GM19035 (cell line): Measurements from ENCODE around the gene ALOX5.
"Not testable (repeated sequence)": the region's sequence is repeated elsewhere in the genome, so short reads cannot be mapped to it uniquely, and the experiment has no call there.

Experiments used
- ATAC-seq: cut with Tn5 transposase; IDR thresholded peaks from one replicate; pipeline ENCODE4 v1.9.1; 2021; ENCODE audit not compliant: unreplicated experiment

The ALOX5 gene

GRCh38 chr10:45461034-45461433, 87.0 kb downstream of the ALOX5 start:
- peak; percentile 76 for ATAC-seq

GRCh38 chr10:45463244-45464116, 89.5 kb downstream of the ALOX5 start:
- ATAC-seq, result no peak

- ATAC-seq, result peak; percentile 44
Observed at GRCh38 chr10:45464958-45465567, 91.0 kb downstream of the ALOX5 start.

DNA sequence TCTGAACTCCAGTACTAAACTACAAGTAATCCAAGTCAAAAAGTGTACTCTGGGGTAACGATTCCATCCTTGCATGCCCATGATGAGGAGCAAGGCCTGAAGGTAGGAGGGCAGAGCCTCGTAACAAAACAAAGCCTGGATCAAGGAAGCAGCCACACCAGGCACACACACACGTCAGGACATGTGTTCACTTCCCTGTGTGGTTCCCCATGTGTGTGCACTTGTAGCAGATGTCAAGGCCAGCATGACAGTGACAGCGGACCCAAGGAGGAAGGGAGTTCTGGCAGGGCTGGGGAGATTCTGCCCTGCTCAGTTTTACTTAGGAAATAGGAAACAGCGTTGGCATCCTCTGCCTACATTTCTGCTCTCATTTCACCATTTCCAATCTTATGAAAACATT, 92.8 kb downstream of the ALOX5 start:
- ATAC-seq, result no peak

DNA sequence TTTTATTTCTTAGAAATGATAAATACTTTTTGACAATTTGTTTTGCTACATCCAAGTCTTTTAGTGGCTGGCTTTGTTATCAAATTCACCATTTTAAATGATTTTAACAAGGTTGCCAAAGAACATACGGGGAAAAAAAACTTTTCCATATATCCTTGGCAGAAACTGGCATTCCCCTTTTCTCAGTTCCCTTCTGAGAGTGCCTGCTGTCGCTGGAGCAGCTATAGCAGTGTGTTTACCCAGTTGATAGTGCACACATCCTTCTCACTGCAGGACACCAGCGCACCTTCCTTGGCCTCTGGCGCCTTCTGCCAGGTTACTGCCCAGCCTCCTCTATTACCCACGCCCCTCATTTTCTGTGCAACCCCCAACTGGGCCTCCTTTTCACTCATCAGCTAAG, 94.1 kb downstream of the ALOX5 start:
- ATAC-seq, result no peak

DNA sequence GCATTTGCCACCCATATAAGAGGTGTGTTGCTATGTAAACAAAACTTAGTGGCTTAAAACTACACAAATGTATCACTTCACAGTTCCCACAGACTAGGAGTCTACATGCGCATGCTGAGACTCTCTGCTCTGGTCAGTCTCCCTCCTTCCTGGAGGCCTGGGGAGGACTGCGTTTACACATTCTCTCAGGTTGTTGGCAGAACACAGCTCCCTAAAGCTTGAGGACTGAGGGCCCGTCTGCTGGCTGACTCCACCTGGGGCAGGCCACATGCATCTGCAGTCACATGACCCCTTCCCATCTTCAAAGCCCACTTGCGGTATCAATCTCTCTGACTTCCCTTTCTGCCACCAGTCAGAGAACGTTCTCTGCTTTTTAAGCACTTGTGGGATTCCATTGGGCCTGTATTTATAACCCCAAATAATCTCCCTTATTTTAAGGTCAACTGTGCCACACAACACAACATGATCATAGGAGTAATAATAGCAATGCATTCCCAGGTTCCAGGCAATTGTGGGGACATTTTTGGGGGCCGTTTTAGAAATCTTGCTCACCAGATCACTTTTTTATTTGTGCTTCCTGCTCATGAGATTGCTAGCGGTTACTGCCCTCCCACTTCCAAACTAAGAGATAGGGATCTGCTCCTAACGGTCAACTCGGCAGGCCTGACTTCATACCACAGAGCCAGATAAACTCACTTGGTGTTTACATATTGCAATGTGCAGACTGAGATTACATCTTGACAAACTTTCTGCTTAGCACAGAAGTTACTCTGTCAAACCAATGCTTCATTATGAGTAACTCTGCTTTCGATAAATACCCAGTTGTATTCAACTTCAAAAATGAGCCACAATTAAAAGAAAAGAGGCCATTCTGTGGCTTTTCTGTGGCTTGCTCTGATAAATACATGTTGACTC, 96.3 kb downstream of the ALOX5 start:
- ATAC-seq, result no peak

GRCh38 chr10:45471059-45471458, 97.0 kb downstream of the ALOX5 start:
- no peak for ATAC-seq

GRCh38 chr10:45471531-45472310, 97.7 kb downstream of the ALOX5 start:
- no peak for ATAC-seq

- ATAC-seq, result no peak
Observed at GRCh38 chr10:45473126-45473525, 99.1 kb downstream of the ALOX5 start.

GRCh38 chr10:45476559-45476958, 102.5 kb downstream of the ALOX5 start:
- no peak for ATAC-seq

GRCh38 chr10:45480294-45480693, 106.3 kb downstream of the ALOX5 start:
- ATAC-seq, result no peak

GRCh38 chr10:45481100-45481499, 107.1 kb downstream of the ALOX5 start:
- ATAC-seq, result not testable (repeated sequence)

DNA sequence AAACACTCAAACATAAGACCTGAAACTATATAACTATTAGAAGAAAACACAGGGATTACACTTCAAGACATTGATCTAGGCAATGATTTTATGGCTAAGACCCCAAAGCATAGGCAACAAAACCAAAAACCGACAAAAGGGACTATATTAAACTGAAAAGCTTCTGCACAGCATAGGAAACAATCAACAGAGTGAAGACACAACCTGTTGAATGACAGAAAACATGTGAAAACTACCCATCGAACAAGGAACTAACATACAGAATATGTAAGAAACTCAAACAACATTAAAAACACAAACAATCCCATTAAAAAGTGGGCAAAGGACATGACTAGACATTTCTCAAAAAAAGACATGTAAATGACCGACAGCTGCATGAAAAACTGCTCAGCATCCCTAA, 109.0 kb downstream of the ALOX5 start:
- ATAC-seq, result no peak

- ATAC-seq, result no peak
Observed at GRCh38 chr10:45487735-45488134, 113.7 kb downstream of the ALOX5 start.

- no peak for ATAC-seq
Observed at GRCh38 chr10:45488365-45488764, 114.3 kb downstream of the ALOX5 start.

DNA sequence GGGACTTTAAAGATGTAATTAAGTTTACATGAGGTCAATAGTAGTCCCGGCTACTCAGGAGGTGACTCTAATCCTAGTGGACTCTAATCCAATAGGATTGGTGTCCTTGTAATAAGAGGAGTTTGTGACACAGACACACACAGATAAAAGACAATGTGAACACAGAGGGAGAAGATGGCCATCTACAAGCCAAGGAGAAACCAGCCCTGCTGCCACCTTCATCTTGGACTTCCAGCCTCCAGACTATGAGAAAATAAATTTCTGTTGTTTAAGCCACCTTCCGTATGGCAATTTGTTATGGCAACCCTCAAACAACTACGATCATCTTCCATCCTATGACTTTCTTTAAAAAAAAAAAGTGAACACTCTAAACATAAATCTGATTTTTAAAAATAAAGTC, 116.3 kb downstream of the ALOX5 start:
- no peak for ATAC-seq

DNA sequence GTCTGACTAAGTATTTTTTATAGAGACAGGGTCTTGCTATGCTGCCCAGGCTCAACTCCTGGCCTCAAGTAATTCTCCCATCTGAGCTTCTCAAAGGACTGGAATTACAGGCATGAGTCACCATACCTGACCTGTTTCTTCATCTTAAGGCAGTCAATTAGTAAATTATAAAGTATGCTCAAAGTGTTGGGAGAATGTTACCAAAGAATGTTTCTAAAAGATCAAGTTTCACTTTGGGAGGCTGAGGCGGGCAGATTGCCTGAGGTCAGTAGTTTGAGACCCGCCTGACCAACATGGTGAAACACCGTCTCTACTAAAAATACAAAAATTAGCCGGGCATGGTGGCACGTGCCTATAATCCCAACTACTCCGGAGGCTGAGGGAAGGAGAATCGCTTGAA, 117.0 kb downstream of the ALOX5 start:
- no peak for ATAC-seq
